Neural cell (in vitro differentiated cells): ENCODE results near the gene RAD51B.

Source experiments
- EP300 ChIP-seq: fragments of 450-650 bp; conservative IDR thresholded peaks from 2 replicates; pipeline ENCODE4 v1.6.1; 2014; ENCODE audit warnings: antibody characterized with exemption, mild to moderate bottlenecking, moderate library complexity; ENCODE audit not compliant: poor library complexity, severe bottlenecking
- EZH2 ChIP-seq: fragments of 200-600, 300-800 bp; shearing (Covaris generic), sonication (generic); IDR thresholded peaks from 2 replicates; pipeline ENCODE4 v1.6.1; 2014; ENCODE audit warnings: antibody characterized with exemption, low read length, borderline replicate concordance, mild to moderate bottlenecking; ENCODE audit not compliant: insufficient read depth, poor library complexity, severe bottlenecking
- MXI1 ChIP-seq: fragments of 450-650 bp; conservative IDR thresholded peaks from 2 replicates; pipeline ENCODE4 v1.6.1; 2014; ENCODE audit warnings: antibody characterized with exemption, mild to moderate bottlenecking; ENCODE audit not compliant: poor library complexity, severe bottlenecking
- POLR2AphosphoS5 ChIP-seq: IDR thresholded peaks from 2 replicates; pipeline ENCODE4 v1.6.1; 2012
- RAD21 ChIP-seq: fragments of 450-650 bp; conservative IDR thresholded peaks from 2 replicates; pipeline ENCODE4 v1.6.1; 2014; ENCODE audit warnings: antibody characterized with exemption, mild to moderate bottlenecking, moderate library complexity
- SMC3 ChIP-seq: fragments of 450-650 bp; conservative IDR thresholded peaks from 2 replicates; pipeline ENCODE4 v1.6.1; 2014; ENCODE audit warnings: antibody characterized with exemption, mild to moderate bottlenecking, moderate library complexity; ENCODE audit not compliant: poor library complexity
- TAF1 ChIP-seq: IDR thresholded peaks from 2 replicates; pipeline ENCODE4 v1.6.1; 2012; ENCODE audit warnings: low read depth
- TF ChIP-seq, protein P1 (sequence below): fragments of 450-650 bp; IDR thresholded peaks from 2 replicates; pipeline ENCODE4 v1.5.1; 2014; ENCODE audit warnings: antibody characterized with exemption, mild to moderate bottlenecking, moderate library complexity; ENCODE audit not compliant: poor library complexity, severe bottlenecking
- TF ChIP-seq, protein P2 (sequence below): IDR thresholded peaks from 2 replicates; pipeline ENCODE4 v1.6.1; 2012; ENCODE audit warnings: borderline replicate concordance

DNA sequence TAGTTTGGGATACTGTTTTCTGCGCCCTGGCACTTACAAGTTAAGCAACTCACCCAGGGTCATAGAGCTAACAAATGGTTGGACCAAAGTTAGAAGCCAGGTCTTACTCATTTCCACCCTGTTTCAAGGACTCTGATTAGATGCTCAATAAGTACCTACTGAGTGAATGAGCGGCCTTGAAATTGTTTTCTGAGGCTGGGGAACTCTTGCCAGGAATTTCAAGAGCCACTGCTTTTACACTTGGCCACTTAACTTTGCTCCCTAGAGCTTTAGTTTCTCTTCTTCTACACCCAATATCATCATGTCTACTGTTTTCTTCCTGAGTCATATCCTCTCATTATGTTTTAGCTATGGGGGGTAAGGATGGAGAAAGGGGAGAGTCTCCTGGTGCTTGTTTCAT is 541.7 kb downstream of the RAD51B start:
- TF ChIP-seq EZH2 (no peak), POLR2AphosphoS5 (no peak), RAD21 (no peak), TAF1 (no peak), SMC3 (no peak), MXI1 (no peak), EP300 (no peak)
- TF ChIP-seq, protein P1, sequence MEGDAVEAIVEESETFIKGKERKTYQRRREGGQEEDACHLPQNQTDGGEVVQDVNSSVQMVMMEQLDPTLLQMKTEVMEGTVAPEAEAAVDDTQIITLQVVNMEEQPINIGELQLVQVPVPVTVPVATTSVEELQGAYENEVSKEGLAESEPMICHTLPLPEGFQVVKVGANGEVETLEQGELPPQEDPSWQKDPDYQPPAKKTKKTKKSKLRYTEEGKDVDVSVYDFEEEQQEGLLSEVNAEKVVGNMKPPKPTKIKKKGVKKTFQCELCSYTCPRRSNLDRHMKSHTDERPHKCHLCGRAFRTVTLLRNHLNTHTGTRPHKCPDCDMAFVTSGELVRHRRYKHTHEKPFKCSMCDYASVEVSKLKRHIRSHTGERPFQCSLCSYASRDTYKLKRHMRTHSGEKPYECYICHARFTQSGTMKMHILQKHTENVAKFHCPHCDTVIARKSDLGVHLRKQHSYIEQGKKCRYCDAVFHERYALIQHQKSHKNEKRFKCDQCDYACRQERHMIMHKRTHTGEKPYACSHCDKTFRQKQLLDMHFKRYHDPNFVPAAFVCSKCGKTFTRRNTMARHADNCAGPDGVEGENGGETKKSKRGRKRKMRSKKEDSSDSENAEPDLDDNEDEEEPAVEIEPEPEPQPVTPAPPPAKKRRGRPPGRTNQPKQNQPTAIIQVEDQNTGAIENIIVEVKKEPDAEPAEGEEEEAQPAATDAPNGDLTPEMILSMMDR: no peak
- TF ChIP-seq, protein P2, sequence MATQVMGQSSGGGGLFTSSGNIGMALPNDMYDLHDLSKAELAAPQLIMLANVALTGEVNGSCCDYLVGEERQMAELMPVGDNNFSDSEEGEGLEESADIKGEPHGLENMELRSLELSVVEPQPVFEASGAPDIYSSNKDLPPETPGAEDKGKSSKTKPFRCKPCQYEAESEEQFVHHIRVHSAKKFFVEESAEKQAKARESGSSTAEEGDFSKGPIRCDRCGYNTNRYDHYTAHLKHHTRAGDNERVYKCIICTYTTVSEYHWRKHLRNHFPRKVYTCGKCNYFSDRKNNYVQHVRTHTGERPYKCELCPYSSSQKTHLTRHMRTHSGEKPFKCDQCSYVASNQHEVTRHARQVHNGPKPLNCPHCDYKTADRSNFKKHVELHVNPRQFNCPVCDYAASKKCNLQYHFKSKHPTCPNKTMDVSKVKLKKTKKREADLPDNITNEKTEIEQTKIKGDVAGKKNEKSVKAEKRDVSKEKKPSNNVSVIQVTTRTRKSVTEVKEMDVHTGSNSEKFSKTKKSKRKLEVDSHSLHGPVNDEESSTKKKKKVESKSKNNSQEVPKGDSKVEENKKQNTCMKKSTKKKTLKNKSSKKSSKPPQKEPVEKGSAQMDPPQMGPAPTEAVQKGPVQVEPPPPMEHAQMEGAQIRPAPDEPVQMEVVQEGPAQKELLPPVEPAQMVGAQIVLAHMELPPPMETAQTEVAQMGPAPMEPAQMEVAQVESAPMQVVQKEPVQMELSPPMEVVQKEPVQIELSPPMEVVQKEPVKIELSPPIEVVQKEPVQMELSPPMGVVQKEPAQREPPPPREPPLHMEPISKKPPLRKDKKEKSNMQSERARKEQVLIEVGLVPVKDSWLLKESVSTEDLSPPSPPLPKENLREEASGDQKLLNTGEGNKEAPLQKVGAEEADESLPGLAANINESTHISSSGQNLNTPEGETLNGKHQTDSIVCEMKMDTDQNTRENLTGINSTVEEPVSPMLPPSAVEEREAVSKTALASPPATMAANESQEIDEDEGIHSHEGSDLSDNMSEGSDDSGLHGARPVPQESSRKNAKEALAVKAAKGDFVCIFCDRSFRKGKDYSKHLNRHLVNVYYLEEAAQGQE: no peak
